Hepatocyte (in vitro differentiated cells): ENCODE data around the gene DCAF5.
A peak's percentile ranks its signal among the peaks of the same experiment; 100 is the strongest.

Experiments
- CTCF ChIP-seq: fragments of 200-600 bp; sonication (generic); IDR thresholded peaks from 2 replicates; pipeline ENCODE4 v1.5.1; 2016; ENCODE audit warnings: antibody characterized with exemption, mild to moderate bottlenecking; ENCODE audit not compliant: poor library complexity
- EZH2 ChIP-seq: fragments of 200-600 bp; sonication (generic); IDR thresholded peaks from 2 replicates; pipeline ENCODE4 v1.6.1; 2016; ENCODE audit warnings: antibody characterized with exemption, mild to moderate bottlenecking, borderline replicate concordance

GRCh38 chr14:69059658-69060623, 93.0 kb downstream of the DCAF5 start:
- TF ChIP-seq CTCF (peak; percentile 8), EZH2 (no peak)
